ENCODE measurements around the gene BLM. TPM values are rescaled to one million over a fixed set of nuclear protein-coding genes. Genes with fewer than 3 reads are reported as not detected.

Gene BLM
- total and polyA plus RNA-seq, 2 of the 13 experiments (the other 11 are each of a cell fraction or from before 2014, with no cell fraction given) = 5.1 to 11.8 TPM

- TF ChIP-seq CBX5 (CRISPR knock-in tag; IDR thresholded peaks at IDR 0.05; ENCODE audit: borderline replicate concordance) (peak; percentile 58), AKNA (CRISPR knock-in tag; IDR thresholded peaks at IDR 0.05; ENCODE audit: borderline replicate concordance) (no peak), CTCF (CRISPR knock-in tag; IDR thresholded peaks at IDR 0.05) (peak; percentile 66), ZBTB46 (CRISPR knock-in tag; IDR thresholded peaks at IDR 0.05; ENCODE audit: borderline replicate concordance) (no peak), SIN3A (IDR thresholded peaks at IDR 0.05; ENCODE audit: borderline replicate concordance, low read depth, low read length) (no peak), ZNF816 (CRISPR knock-in tag; IDR thresholded peaks at IDR 0.05; ENCODE audit: borderline replicate concordance) (no peak), ZNF17 (CRISPR knock-in tag; IDR thresholded peaks at IDR 0.05) (no peak), FOSL2 (CRISPR knock-in tag; IDR thresholded peaks at IDR 0.05) (peak; percentile 67), ZNF558 (CRISPR knock-in tag; IDR thresholded peaks at IDR 0.05; ENCODE audit: borderline replicate concordance) (no peak), ZNF878 (CRISPR knock-in tag; IDR thresholded peaks at IDR 0.05) (no peak), ZNF557 (CRISPR knock-in tag; IDR thresholded peaks at IDR 0.05) (no peak), ZHX1 (CRISPR knock-in tag; IDR thresholded peaks at IDR 0.05; ENCODE audit: low read depth) (0 out of 2 replicates have a peak, but pooled peaks have one; percentile 20), ZNF704 (CRISPR knock-in tag; IDR thresholded peaks at IDR 0.05; ENCODE audit: borderline replicate concordance) (no peak), KDM5B (CRISPR knock-in tag; IDR thresholded peaks at IDR 0.05; ENCODE audit: borderline replicate concordance) (peak; percentile 48), ZNF547 (CRISPR knock-in tag; IDR thresholded peaks at IDR 0.05) (peak; percentile 67; the same call in 1 of the 2 replicates)
These were observed 142.3 kb downstream of the BLM start (continued) for GRCh38 chr15:90859234-90860131.

Measured in HepG2 (cell line).